HG03439 (cell line): ENCODE data around the gene PRXL2A.
"Not testable (repeated sequence)": the region's sequence is repeated elsewhere in the genome, so short reads cannot be mapped to it uniquely, and the experiment has no call there.

Experiments
- ATAC-seq: cut with Tn5 transposase; IDR thresholded peaks from one replicate; pipeline ENCODE4 v1.9.1; 2021; ENCODE audit warnings: mild to moderate bottlenecking, moderate library complexity; ENCODE audit not compliant: unreplicated experiment

Gene PRXL2A, protein sequence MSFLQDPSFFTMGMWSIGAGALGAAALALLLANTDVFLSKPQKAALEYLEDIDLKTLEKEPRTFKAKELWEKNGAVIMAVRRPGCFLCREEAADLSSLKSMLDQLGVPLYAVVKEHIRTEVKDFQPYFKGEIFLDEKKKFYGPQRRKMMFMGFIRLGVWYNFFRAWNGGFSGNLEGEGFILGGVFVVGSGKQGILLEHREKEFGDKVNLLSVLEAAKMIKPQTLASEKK

DNA sequence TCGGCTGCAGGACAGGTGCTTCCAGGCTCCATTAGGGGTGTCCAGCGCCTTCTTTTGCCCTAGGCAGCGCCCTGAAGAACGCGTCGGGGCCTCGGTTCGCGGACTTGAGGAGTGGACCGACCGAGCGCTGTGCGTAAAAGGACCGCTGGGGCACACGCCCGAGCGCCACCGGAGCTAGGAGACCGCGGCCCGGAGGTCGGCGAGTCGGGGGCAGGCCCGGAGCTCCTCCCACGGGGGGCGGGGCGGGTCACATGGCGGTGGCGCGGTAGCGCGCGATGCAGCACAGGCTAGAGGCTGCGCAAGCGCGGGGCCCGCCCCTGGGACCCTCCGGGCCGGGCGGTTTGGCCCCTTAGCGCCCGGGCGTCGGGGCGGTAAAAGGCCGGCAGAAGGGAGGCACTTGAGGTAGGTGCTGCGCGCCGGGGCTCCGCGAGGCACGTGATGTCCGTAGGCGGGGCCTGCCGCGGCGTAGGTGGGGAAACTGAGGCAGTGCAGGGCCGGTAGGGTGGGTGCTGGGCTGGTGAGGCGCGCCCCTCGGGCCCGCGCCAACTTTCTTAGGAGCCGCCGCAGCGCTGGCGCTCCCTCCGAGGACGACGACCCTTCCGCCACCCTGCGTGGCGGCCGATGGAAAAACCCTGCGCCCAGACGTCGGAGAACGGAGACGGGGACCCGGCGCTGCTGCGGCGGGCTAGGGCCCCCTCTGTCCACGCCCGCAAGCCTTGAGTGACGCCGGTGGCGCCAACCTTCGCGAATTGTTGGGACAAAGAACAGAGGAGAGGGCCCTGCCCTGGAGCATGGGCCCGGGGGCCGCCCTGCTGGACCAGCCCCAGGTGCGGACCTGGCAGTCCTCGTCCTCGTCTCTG, at the start of gene PRXL2A:
Gene PRXL2A (plus strand): TSS at position 310 of the 860 bp plus-strand sequence. CDS start 11,917 bp downstream, outside the sequence.
- peak; percentile 94 for ATAC-seq

DNA sequence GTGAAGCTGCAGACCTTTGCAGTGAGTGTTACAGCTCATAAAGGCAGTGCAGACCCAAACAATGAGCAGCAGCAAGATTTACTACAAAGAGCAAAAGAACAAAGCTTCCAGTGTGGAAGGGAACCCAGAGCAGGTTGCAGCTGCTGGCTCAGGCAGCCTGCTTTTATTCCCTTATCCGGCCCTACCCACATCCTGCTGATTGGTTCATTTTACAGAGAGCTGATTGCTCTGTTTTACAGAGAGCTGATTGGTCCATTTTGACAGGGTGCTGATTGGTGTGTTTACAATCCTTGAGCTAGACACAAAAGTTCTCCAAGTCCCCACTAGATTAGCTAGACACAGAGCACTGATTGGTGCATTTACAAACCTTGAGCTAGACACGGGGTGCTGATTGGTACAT, 49.4 kb upstream of the PRXL2A start:
- not testable (repeated sequence) for ATAC-seq

DNA sequence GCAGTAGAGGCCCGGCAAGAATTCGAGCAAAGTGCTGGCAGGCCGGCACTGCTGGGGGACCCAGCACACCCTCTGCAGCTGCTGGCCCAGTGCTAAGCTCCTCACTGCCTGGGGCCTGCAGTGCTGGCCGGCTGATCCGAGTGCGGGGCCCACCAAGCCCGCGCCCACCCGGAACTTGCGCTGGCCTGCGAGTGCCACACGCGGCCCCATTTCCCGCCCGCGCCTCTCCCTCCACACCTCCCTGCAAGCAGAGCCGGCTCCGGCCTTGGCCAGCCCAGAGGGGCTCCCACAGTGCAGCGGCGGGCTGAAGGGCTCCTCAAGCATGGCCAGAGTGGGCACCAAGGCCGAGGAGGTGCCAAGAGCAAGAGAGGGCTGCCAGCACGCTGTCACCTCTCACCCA, 48.7 kb upstream of the PRXL2A start:
- no peak for ATAC-seq

DNA sequence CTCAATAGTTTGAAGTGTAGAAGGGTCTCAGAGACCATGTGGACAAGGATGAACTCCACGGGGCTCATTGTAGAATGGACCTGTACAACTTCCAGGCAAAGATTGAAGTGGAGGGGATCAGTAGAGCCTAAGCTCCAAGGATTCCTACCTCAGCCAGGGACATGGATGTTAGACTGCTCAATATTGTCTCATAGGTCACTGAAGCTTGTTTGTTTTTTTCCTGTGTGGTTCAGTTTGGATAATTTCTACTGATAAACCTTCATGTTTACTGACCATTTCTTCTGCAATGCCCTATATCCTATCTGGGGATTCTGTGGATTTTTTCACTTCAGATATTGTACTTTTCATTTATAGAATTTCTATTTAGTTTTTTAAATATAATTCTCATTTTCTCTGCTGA, 42.8 kb upstream of the PRXL2A start:
- no peak for ATAC-seq

DNA sequence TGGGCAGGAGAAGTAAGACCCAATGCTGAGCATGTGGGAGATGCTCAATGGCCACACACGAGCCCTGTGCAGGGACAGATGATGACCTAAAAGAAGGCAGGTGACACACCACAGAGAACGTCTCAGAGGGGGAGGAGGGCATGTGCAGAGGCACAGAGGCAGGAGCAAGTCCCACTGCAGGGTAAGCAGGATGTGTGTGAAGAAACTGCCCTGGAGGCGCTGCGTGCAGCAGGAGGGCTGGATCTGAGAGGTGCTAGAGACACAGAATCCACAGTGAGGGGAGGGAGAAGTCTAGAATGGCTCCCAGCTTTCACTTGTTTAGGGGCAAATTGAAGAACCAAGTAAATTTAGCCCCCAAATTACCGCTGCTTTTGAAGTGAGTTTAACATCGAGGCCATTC, 36.9 kb upstream of the PRXL2A start:
- no peak for ATAC-seq

DNA sequence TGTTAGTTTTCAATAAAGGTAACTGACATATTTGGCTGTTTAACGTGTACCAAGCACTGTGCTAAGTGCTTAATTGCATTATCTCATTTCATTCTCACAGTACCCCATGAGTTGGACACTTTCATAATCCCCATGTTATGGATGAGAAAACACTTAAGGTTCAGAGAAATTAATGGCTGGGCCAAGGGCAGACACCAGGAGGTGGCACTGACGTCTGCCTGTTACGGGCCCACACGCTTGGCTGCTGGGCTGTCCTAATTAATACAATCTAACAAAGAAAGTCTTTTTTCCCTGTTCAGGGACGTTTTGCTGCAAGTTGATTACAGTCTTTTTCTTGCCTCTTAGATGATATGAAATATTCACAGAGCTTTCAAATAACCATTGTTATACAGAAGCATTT, 35.7 kb upstream of the PRXL2A start:
- no peak for ATAC-seq

DNA sequence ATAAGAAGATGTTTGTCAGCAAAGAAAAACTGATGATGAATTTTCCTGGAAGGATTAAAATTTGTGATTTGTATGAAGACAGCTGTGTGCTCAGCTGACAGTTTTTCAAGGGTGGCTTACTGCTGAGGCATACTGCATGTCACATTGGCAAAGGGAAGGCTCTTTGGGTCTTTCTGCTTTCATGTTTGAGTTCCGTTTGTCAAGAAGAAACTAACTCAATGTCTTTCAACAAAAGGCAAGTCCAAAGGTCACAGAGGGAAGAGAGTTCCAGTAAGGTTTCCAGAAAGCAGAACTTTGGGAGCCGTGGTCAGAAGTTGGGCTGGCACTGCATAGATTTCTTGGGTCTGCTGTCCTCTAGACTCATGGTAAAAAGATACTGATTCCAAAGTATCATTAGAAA, 34.8 kb upstream of the PRXL2A start:
- ATAC-seq: no peak

DNA sequence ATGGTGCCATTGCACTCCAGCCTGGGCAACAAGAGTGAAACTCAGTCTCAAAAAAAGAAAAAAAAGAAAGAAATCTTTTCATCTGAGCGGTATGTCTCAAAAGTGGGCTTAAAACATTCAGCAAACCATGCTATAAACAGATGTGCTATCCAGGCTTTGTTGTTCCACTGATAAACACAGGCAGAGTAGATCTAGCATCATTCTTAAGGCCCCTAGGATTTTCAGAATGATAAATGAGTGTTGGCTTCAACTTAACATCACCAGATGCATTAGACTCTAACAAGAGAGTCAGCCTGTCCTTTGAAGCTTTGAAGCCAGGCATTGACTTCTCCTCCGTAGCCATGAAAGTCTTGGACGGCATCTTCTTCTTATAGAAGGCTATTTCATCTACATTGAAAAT, 28.6 kb upstream of the PRXL2A start:
- no peak for ATAC-seq

DNA sequence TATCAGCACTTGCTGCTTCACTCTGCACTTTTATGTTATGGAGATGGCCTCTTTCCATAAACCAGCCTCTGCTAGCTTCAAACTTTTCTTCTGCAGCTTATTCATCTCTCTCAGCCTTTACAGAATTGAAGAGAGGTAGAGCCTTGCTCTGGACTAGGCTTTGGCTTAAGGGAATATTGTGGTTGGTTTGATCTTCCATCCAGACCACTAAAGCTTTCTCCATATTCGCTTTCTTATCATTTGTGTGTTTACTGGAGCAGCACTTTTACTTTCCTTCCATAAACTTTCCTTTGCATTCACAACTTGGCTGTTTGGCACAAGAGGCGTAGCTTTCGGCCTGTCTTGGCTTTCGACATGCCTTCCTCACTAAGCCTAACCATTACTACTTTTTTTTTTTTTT, 28.2 kb upstream of the PRXL2A start:
- ATAC-seq: no peak

DNA sequence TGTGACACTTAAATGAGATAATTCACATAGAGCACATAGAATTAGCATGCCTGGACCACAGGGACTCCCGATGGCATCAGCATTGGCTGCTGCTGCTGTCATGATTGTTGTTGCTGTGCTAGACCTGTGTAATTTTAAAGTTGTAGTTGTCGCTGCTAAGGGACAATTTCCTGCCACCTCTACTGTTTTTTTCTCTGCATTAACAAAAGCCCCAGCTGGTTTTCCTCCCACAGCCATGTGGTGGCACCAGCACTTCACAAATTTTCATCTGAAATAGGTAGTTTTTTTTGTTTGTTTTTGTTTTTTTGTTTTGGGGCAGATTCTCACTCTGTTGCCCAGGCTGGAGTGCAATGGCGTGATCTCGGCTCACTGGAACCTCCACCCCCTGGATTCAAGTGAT, 25.4 kb upstream of the PRXL2A start:
- peak; percentile 60 for ATAC-seq

DNA sequence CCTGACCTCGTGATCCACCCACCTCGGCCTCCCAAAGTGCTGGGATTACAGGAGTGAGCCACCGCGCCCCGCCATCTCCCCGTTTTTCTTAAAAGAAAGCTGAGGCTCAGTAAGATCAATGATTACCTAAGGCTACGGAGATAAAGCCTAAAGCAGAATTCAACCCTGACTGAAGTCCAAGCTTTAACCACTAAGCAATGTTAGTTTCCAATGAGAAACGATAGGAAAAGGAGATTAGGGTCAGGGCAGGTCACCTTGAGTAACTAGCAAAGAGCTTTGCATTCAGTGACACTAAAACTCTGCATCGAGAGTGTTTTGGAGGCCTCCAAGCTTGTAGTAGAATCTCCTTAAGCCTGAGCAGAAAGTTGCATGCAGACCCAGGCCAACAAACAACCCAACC, 17.6 kb upstream of the PRXL2A start:
- no peak for ATAC-seq

DNA sequence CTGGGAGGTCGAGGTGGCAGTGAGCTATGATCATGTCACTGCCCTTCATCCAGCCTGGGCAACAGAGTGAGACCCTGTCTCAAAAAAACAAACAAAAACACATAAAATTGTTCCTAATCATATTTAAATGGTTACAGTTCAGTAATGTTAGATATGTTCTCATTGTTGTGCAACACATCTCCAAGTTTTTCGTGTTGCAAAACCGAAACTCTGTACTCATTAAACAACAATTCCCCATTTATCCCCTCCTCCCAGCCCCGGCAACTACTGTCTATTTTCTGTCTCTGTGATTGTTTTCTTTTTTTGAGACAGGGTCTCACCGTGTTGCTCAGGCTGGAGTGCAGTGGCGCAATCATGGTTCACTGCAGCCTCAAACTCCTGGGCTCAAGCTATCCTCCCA, 16.1 kb upstream of the PRXL2A start:
- no peak for ATAC-seq

DNA sequence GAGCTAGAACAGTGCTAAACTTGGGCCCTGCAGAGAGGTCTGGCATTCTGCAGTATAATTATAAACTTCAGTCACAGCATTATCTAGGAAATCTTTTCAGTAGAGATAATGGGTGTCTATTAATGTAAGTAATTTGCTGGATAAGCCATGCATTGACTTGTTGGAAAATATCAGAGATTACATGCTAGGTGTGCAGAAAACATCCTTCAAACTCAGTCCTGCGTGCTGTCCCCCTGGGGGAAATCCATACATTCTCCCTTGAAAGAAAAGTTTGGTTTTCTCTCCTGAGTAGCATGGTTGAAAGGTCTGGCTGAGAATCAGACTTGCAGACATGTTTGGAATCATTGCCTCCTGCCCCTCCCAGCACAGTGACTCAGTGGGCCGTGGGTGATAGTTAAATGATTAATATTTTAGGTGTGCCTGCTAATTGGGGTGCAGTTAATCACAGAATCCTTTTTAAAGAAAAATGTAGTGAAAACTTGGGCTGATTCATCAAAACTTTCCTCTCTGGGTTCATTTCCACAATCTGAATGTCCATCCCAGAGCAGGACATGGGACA, 13.9 kb upstream of the PRXL2A start:
- no peak for ATAC-seq

DNA sequence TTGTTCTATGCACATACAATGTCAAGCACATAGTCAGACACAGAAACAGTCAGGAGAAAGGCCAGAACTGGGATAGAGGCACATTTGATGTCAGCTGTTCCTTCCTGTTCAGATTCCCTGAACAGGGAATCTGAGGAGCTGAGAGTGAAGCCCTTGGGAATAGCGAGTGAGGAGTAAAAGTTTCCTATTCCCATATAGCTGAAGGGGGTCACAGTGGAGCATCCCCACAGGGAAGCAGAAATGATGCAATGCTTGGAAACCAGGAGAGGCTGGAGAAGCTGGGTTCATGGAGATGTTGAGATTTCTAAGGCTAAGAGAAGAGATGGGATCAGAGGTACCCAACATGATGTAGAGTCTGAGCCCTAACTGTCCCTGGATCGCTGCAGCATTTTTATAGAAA, 11.3 kb upstream of the PRXL2A start:
- no peak for ATAC-seq

DNA sequence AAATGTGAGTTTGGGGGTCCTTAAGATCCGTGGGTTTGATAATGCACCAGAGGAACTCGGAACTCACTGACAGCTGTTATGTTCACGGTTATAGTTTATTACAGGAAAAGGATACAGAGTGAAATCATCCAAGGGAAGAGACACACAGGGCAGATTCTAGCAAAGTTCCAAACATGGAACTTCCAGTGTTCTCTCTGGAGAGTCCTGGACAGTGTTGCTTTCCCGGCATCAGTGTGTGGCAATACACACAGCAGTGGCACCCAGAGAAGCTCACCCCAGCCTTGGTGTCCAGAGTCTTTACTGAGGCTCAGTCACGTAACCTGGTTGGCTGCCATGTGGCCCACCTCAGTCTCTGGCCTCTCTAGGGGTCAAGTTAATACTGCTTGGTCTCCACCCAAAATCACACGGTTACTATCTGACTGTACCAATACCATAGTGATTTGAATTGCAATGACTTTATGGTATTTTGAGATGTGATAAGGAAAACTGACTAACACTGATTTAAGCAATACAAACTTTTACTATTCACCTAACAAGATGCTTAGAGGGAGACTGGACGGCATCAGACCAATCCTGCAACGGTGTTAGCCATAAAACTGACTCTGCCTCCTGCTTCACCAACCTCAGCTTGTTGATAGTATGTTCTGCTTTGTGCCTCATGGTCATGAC, 8.1 kb upstream of the PRXL2A start:
- ATAC-seq: no peak

DNA sequence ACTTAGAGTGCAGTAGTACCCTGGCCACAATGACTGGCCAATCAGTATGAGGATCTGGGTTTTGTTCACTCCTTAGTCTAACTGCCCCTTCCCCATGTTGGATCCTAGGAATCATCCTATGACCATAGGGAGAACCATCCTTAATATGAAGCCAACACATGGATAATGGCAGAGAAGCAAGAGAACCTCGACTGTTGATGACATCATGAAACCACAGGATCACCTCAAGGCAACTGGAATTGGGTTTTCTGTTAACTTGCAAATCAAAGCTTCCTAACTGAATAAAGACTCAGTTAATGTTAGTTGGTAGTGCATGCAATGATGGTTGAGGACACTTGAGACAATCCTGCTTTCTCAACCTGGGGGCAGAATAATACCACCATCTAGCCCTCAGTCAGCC, 3.3 kb upstream of the PRXL2A start:
- ATAC-seq: no peak

DNA sequence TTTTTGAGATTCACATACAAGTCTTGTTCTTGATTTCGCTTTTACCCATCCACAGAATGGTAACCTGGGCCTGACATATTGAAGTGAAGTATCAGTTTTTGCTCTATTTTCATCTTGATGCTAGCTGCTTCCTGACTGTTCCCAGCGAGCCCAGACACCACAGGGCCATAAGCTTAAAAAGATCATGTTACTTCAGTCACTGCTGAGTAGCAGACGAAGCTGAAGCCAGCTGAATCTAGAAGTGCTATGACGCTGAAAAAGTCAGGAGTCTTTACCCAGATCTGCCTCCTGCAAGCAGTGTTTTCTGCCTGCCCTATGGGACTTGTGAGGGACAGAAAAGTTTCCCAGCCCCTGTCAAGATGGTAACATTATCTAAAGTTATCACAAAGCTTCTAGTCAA, 2.7 kb upstream of the PRXL2A start:
- no peak for ATAC-seq

DNA sequence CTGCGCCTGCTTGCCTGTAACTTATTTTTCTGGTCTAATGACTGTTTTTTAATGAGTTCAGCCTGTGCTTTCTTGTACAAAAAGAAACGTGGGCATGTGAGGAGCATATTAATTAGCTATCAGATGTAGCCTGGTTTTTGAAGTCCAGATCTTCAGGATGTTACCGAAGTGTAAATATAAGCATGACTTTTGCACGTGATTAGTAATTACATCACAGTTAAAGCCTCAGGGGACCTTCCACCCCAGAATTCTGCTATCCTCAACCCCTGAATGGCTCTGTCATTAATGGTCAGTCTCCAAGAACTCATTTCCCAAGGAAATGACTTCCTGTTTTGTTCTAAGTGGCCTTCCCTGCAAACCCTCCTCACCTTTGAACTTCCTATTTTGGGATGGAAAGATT, 2.1 kb upstream of the PRXL2A start:
- no peak for ATAC-seq

DNA sequence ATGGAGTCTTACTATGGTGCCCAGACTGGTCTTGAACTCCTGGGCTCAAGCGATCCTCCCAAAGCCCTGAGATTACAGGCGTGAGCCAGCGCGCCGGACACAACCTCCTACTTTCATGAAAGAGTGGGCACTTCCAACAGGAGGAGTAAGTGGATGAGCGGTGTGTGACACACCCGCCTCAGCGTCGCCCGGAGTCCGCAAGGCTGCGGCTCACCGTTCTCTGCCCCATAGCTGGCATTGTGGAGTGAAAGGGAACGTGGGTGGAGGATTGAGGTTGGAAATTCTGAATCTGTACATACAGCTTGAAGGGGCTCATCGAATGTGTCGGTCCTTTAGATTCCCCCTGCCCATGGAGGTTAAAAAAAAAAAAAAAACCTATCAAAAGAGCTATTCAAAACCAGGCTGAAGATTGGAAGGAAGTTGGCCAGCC, 524 bp upstream of the PRXL2A start:
- ATAC-seq: peak; percentile 27

DNA sequence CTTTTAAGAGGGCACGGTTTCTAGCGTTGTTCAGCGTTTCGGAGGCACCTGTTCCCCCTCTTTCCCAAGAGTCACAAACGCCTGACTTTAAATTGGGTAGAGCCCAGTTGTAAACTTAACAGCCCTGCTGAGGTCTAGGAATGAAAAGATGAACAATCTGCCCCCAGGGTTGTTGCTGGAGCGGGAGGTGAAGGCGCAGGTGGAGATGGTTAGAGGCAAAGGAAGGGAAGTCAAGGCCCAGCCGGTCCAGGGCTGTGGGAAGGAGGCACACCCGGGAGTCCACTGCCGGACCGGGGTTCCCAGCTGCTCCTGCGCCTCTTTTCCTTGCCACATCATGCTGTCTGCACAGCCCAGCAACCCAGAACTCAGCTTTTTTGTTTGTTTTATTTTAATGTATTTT, 770 bp downstream of the PRXL2A start:
- ATAC-seq: no peak

DNA sequence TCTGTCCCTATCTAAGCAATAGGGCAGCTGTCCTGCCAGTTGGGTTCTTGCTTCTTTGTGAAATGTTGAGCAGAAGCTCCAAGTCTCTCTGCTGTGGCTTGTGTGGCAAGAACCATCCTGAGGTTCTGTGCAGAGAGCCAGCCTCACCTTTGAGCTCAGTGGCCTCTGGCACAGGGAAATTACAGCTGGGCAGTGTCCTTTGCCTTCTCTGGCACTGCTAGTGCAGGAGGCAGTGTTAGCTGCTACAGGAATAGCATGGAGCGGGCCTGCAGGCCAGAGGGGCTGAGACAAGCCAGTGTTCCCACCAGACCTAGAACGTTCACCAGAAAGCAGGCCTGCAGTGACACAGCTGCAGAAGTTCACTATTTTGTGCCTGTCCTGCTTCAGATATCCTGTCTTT, 1.8 kb downstream of the PRXL2A start:
- no peak for ATAC-seq
